Left ventricle myocardium superior (tissue), 1 donor: Measurements from ENCODE around the gene NR2C1. TPM values are rescaled to one million over a fixed set of nuclear protein-coding genes. Genes with fewer than 3 reads are reported as not detected.
"Not testable (repeated sequence)": the region's sequence is repeated elsewhere in the genome, so short reads cannot be mapped to it uniquely, and the experiment has no call there.

Experiments
- ATAC-seq: fragments of 200-7000 bp; cut with Tn5 transposase; one replicate; pipeline ENCODE4 v1.9.1; 2020; ENCODE audit warnings: mild to moderate bottlenecking, moderate library complexity
- DNase-seq: peaks from one replicate; pipeline ENCODE4 v3.0.0-alpha.2; 2020
- intact Hi-C: fragments of 100-400 bp; cut with micrococcal nuclease; formaldehyde crosslinking; loops from one replicate; pipeline ENCODE4 v1.11.0; 2022
- long read RNA-seq: library from polyadenylated mRNA; unstranded; transcript quantifications from one replicate; pipeline ENCODE4 v2.0.0, GENCODE V29; 2021
- total RNA-seq: library from RNA; stranded (reverse); fragmentation: NEBNext Ultra II Directional; extraction: Animal tissue kit (Norgen Biotek cat#: 25700); gene quantifications from one replicate; pipeline ENCODE4 v1.2.1, GENCODE V29; 2021
- donor health status: DM: no; HTN: yes; CAD: no; lungs with severe emphysema.

Gene NR2C1
- total RNA-seq, result 36.8 TPM
- long read RNA-seq, full-length matches to known transcripts, result 14 of 32 reads
- long read RNA-seq, partial matches to known transcripts, result 2 of 32 reads
- long read RNA-seq, other reads (novel, unspliced or antisense), result 16 of 32 reads

DNA sequence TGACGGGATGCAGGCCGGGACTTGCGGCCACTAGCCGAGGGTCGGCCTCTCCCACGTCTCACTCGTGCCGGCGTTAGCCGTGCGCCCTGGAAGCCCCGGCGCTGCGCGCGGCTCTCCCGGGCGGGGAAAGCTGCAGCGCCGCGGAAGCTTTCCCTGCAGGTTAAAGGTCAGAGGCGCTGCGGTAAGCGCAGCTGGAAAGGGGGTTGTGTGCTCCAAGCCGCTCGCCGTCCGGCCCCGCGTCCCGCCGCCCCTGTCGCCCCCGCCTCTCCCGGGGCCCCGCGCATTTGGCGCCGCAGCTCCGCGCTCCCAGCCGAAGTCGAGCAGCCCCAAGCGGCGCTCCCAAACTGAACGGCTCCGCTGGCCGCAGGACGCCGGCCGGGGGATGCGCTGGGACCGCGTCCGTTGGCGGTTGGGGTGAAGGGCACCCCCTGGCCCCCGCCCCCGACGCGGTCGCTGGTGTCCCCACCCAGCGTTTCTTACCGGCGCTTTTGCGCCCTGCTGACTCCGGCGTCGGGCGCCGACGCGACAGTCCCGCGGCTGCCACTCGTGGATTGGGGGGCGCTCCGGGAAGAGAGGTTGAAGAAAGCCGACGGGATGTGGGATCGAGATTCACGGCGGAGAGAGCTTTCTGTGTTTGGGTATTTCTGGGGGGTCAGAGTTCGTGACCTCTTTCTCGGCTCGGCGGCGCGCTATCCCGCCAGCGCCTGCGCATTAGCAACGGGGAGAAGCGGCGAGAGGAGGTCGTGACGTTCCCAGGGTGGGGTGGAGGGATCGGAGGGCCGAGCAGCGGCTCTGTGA lies at the start of gene NR2C1:
Gene NR2C1 (minus strand): TSS at position 719 of the 798 bp plus-strand sequence. CDS start 6,234 bp downstream, outside the sequence.
- DNase-seq (peak; percentile 94), ATAC-seq (peak; percentile 99)
- intact Hi-C loops, result no loop called here

DNA sequence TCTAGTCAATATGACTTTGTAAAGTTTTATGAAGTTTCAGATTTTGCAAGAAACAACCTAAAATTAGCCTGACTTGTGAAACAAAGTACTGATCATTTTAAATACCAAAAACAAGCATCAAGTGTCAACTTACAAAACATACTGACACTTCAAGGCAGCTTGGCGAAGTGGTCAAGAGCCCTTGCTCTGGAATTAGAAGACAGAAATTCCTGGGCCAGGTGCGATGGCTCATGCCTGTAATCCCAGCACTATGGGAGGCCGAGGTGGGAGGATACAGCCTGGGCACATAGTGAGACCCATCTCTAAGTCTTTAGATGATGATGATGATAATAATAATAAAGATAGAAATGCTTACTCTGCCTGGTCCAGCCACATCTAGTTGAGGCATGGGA lies 45.4 kb upstream of the NR2C1 start:
- ATAC-seq (no peak), DNase-seq (no peak)
- intact Hi-C loops, result loop anchor here (5.0 kb wide), 2 partner anchors 99 to 414 kb away; partner anchors contain the start of genes FGD6 and VEZT

DNA sequence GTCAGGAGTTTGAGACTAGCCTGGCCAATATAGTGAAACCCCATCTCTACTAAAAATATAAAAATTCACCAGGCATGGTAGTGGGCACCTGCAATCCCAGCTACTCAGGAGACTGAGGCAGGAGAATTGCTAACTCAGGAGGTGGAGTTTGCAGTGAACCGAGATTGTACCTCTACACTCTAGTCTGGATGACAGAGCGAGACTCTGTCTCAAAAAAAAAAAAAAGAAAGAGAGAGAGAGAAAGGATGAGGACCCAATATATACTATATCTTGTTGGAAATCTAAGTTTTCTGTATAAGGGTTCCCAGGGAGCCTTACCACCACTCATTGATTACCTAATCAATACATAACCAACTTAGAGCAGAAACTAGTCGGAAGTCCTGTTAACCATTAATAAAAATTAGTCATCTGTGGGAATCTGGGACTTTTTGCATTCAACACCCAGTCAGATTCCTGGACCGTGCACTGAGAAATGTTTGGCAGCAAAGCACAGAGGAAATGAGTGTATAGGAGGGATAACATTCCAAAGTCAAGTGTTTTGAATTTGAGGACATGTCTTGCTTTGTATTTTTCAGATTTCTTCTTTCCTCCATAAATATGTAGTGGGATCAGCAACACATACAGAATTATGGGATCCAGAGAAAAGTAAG lies 44.8 kb upstream of the NR2C1 start:
- ATAC-seq (peak; percentile 28), DNase-seq (no peak)
- intact Hi-C loops, result loop anchor here (5.0 kb wide), 2 partner anchors 99 to 414 kb away; partner anchors contain the start of genes FGD6 and VEZT

DNA sequence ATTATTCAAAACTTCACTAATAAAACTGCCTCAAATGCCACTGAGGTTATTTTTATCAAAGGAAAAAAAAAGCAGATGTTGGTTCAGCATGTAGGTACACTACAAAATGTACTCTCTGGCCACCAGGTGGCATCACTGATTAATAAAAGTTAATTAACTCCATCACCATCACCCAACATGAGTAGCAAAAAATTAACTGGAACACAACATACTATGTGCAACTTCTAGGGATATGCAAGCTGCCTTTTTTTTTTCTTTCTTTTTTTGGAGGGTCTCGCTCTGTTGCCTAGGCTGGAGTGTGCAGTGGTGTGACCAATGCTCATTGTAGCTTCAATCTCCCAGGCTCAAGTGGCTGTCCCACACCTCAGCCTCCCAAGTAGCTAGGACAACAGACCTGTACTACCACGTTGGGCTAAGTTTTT lies 43.8 kb upstream of the NR2C1 start:
- ATAC-seq (peak; percentile 92), DNase-seq (no peak)
- intact Hi-C loops, result loop anchor here (2.0 to 5.0 kb wide), 3 partner anchors 100 to 415 kb away; partner anchors contain the start of genes FGD6 and VEZT

DNA sequence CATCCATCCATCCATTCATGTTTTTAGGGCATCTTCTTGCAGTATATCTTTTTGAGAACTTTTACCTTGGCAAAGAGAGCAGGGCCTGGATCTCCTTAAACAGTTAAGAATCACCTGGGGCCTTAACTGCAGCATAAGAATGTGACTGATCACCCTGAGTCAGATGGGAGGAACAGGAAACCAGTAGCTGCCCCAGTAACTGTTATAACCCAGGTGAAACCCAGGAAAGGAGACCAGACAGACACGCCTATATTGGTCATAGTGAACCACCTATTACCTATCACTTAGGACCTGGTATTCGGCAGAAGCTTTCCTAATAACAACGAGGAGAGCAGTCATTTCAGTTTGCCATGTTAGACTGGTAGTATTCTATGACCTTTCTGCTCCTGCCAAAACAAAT lies 43.4 kb upstream of the NR2C1 start:
- intact Hi-C loops, result loop anchor here (2.0 to 5.0 kb wide), 3 partner anchors 101 to 416 kb away; partner anchors contain the start of genes FGD6 and VEZT
- DNase-seq (no peak), ATAC-seq (peak; percentile 44)

DNA sequence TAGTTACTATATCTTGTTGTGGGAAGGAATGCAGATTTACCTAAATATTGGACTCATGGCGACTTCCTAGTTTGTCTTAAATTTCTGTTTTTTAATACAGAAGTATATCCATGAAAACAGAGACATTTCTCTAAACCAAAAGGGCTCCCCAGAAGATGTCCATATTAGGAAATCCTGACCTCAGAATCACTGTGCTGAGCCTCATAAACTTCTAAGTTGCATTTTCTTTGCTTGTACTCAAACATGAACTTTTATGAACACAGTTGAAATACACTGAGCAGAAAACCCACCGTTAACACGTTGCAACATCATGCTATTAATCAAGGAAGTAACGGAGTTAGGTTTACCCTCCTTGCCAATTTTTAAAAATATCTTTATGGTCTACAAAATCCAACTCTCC lies 42.9 kb upstream of the NR2C1 start:
- ATAC-seq, result no peak
- no peak for DNase-seq
- intact Hi-C loops, result loop anchor here (2.0 to 5.0 kb wide), 3 partner anchors 101 to 416 kb away; partner anchors contain the start of genes FGD6 and VEZT

DNA sequence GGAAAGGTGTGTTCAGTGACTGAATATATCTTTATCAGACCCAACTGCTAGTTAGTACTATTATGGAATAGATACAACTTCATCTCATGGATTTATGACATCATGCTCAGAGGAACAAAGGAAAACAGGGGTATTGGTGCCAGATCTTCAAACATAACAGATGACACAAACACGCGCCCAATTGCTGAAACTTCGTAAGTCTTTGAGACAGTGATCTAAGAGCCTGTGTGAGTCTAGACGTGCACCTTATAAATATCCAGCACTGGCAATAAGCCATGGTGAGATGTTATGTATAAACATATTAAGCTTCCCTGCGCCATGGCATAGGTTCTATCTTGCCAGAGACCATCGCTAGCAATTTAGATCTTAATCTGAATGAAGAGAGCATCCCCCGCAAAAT lies 42.2 kb upstream of the NR2C1 start:
- no peak for ATAC-seq
- intact Hi-C loops, result loop anchor here (2.0 to 5.0 kb wide), 3 partner anchors 102 to 417 kb away; partner anchors contain the start of genes FGD6 and VEZT
- no peak for DNase-seq

DNA sequence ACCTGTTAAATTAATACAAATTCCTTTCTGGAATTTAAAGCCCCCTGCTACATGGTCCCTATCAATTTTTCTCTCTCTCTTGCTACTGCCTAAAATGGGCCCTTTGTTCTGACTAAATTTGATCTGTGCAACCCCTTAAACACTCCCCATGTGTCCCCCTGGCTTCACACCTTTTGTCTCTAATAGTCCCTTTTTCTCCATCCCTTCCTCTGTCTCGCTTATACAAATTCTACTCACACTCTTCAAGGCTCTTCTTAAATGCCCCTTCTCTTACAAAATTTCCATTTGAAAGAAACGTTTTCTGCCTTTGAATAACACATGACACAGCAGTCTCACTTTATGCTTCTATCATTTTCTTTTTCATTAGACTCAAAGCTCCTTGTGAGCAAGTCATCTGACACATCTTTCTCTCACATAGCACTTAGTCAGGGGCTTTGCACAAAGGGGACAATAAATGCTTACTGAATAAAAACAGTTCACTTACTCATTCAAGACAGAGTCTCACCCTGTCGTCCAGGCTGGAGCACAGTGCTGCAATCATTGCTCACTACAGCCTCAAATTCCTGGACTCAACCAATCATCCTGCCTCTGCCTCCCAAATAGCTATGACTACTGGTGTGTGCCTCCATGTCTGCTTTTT lies 41.5 kb upstream of the NR2C1 start:
- intact Hi-C loops, result loop anchor here (5.0 kb wide), 2 partner anchors 102 to 417 kb away; partner anchors contain the start of genes FGD6 and VEZT
- ATAC-seq, result no peak
- DNase-seq, result no peak

DNA sequence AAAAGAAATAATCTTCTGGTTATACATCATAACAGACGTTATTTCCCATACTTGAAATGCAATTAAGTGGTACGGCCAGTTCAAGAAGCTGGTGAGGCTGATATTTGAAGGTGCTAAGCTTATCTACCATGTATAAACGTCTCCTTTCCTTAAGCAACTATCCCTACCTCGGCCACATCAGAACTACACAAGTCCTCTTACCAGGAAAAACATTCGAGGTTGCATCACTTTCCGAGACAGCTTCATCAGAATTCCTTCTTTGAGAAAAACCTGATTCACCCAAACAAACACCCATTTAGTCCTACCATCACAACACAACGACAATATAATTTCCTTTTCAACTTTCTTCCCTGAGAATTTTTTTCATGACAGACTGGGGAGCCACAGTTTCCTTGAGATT lies 33.9 kb upstream of the NR2C1 start:
- ATAC-seq, result no peak
- DNase-seq, result no peak
- intact Hi-C loops, result no loop called here

DNA sequence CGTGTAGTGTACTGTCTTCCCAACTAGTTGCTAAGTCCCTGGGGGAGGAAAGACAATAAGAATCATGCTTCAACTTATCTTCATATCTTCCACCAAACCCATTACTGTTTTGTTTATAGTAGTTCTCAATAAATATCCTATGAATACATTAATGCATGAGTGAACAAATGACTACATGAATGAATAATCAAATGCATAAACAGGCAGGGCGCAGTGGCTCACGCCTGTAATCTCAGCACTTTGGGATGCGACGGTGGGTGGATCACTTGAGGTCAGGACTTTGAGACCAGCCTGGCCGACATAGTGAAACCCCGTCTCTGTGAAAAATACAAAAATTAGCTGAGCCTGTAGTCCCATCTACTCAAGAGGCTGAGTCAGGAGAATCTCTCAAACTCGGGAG lies 32.1 kb upstream of the NR2C1 start:
- intact Hi-C loops, result no loop called here
- DNase-seq, result no peak
- ATAC-seq, result no peak

DNA sequence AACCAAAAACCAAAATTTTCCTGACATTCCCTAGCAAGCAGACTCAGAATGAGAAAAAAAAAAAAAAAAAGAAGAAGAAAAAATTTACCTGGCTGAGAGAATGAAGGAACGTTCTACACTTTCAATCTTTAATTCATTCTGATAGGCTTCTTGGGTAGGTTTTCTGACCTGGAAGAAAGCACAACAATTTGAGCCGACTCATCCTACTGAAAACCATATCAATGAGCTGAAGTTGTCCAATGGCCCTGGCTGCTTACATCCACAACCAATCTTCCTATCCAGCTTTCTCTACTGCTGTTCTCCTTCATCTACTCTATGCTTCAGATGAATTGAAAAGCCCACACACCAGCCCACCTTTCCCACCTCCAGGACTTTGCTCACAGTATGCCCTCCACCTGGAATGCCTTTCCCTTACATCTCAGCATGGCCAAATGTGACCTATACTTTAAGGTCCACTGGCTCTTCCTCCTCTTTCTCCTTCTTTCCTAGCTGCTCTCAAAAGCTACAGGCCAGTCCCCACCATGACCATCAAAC lies 31.6 kb upstream of the NR2C1 start:
- DNase-seq (no peak), ATAC-seq (no peak)
- intact Hi-C loops, result no loop called here

DNA sequence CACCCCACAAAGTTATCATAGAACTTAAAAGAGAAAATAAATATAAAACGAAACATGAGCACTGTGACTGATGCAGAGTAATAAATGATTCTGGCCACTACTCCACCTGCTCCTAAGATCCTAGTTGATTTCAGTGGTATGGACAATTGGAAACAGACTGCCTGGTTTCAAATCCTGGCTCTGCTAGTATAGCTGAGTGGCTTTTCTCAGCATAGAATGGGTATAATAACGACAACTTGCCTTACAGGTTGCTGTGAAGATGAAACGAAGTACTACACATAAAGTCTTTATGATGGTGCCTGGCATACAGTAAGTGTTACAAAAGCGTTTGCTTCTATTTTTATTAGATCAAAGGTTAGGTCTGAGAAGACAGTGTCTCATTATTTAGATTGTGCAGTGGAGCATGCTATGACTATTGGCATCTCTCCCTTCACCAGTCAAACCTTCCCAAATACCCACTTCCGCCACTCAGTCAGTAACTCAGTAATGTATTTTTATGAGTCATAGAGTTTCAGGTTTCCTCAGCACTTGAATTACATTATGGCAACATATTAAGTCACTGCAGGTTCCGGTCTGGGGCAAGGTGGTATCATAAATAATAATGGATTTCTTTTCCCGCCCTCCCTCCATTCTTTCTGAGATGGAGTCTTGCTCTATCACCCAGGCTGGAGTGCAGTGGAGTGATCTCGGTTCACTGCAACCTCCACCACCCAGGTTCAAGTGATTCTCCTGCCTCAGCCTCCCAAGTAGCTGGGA lies 29.7 kb upstream of the NR2C1 start:
- intact Hi-C loops, result no loop called here
- no peak for DNase-seq
- ATAC-seq, result peak; percentile 18

DNA sequence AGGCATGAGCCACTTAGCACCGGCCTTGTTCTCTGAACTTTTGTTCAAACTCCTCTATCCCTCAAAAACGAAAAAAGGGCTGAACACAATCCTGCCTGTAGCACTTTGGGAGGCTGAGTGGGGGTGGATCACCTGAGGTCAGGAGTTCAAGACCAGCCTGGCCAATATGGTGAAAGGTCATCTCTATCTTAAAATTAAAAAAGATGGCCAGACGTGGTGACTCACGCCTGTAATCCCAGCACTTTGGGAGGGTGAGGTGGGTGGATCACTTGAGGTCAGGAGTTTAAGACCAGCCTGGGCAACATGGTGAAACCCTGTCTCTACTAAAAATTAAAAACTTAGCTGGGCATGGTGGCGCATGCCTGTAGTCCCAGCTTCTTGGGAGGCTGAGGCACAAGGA lies 28.5 kb upstream of the NR2C1 start:
- intact Hi-C loops, ATAC-seq, DNase-seq: not testable (repeated sequence)

DNA sequence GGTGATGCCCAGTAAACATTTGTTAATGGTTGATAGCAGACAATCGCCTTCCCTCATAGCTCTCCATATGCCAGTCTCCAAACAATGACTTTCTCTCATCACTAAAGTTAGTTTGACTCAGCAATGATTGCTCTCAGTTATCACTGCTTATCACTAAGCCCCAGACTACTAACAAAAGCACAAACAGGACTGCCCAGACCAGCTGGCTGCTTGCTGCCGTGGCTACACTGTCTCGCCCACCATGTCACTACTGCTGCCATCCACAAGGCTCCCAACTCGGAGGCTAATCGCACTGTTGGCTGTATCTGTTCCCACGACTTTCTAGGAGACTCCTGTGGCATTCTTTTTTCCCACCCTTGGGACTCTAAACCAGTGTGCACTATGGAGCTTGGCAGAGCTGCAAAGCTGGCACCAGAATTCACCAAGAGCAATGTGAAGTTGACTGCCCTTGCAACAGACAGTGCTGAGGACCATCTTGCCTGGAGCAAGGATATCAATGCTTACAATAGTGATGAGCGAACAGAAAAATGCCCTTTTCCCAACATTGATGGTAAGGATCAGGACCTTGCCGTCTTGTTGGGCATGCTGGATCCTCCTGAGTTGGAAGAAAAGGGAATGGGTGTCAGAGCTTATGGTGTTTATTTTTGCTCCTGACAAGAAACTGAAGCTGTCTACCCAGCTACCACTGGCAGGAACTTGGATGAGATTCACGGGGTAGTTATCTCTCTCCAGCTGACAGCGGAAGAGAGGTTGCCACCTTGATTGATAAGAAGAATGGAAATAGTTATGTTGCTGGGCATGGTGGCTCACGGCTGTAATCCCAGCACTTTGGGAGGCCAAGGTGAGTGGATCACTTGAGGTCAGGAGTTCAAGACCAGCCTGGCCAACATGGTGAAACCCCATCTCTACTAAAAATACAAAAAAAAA lies 27.1 kb upstream of the NR2C1 start:
- peak; percentile 78 for ATAC-seq
- peak; percentile 30 for DNase-seq
- intact Hi-C loops, result no loop called here

DNA sequence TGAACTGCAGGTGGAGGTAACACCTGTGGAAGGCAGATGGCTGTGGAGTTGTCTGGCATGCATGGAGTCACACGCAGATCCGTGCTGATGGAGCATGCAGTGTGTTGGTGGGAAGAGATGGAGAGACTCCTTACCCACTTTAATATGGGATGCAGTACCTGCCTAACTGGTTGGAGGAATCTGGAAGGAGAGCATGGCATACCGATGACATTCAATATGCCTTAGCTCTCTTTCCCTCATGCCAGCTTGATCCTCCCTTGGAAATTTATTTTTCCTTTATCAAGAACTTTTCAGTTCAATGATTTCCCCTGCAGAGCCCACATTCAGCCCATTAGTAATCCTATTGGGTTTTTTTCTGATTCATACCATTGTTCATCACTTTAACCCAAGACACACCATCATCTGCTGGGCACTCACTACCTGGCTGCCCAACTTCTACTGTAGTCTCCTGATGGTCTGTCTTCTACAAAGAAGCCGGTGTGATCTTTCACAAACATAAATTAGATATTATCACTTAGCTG lies 25.9 kb upstream of the NR2C1 start:
- no peak for ATAC-seq
- intact Hi-C loops, result no loop called here
- no peak for DNase-seq

DNA sequence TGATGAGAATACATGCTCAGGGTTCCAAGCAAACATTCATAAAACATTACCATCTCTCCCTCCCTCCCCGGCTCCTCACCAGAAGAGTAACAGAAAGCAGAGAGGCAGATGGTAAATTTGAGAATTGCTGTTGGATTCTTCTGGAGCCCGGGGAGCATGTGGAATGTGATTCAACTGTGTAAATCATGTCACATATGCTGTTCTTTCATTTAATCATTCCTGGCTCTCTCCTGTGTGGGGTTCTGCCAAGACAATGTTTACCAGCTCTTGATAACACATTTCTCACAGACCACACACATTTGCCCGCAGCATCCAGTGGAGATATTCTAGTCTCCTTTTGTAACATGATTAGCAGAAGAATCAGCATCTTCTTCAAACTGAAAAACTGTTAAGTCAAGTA lies 23.4 kb upstream of the NR2C1 start:
- intact Hi-C loops, result no loop called here
- no peak for DNase-seq
- peak; percentile 65 for ATAC-seq

DNA sequence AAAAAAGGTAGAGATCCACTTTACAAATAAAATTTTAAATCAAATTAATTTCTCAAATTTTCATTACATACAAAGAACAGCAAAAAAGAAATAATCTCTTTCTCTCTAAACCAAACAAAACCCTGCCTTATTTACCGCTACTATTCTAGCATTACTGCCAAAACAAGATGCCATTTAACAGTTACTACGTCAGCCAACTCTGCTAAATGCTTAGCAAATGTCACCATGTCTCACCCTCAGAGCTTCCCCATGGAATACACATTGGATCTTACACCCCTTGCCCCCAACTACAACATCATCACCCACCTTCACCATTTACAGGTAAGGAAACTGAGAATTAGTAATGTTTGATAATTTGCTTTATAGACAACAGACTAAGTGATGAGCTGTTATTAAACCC lies 23.0 kb upstream of the NR2C1 start:
- ATAC-seq (no peak), DNase-seq (no peak)
- intact Hi-C loops, result no loop called here
